NCI-H1105 (cell line): ENCODE measurements around the gene EPC2.

ENCODE experiments used
- DNase-seq: peaks from one replicate; lab custom pipeline; 2025; lab: John Stamatoyannopoulos, UW

The EPC2 gene

DNA sequence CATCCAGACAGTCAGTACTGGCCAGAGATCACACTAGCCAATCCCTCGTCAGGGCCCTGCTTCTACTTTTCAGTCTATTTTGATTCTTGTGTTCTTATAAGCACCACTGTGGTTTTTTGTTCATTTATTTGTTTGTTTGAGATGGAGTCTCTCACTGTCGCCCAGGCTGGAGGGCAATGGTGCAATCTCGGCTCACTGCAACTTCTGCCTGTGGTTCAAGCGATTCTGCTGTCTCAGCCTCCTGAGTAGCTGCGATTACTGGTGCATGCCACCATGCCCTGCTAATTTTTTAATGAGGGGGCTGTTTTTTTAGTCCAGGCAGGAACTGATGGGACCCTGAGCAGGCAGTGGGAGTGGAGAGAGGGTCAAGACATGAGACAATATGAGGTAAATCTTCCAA lies 165.5 kb downstream of the EPC2 start:
- no peak for DNase-seq

DNA sequence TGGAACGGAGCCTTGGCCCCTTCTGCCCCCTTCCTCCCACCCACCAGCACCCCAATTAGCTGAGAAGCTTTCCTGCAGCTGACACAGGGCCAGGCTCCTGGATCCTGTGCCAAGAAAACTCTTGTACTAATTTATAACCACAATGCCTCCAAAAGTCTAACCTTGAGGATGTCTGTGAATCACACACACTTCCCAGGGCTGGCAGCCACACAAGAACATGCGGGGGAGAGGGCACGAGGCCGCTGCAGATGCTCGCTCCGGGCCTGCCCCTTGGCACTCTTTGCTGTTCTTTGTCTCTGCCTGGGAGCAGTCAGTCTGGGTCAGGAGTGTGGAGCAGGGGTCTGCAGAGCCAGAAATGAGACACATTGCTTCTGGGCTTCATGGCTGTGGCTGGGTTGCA lies 167.8 kb downstream of the EPC2 start:
- DNase-seq, result peak; percentile 35

DNA sequence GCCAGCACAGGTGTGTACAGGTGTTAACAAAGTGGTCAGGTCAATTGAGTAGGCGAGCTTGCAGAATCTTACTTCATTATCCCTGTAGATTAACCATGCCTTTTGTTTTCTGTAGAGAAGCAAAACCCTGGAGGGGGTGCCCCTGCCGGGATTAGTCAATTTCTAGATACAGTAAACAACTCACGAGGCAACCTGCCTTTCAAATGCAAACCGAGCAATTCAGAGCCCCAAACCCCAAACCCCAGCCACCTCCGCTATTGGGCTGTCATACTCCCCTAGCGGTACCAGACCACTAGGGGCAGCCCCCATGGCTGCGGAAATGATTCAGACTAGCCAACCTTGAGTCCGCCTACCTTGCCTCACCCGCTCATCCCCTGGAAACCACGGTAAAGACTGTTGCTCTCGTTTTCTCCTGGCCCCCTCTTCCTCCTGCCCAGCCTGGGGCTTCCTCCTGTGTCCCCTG lies 169.1 kb downstream of the EPC2 start:
- no peak for DNase-seq

DNA sequence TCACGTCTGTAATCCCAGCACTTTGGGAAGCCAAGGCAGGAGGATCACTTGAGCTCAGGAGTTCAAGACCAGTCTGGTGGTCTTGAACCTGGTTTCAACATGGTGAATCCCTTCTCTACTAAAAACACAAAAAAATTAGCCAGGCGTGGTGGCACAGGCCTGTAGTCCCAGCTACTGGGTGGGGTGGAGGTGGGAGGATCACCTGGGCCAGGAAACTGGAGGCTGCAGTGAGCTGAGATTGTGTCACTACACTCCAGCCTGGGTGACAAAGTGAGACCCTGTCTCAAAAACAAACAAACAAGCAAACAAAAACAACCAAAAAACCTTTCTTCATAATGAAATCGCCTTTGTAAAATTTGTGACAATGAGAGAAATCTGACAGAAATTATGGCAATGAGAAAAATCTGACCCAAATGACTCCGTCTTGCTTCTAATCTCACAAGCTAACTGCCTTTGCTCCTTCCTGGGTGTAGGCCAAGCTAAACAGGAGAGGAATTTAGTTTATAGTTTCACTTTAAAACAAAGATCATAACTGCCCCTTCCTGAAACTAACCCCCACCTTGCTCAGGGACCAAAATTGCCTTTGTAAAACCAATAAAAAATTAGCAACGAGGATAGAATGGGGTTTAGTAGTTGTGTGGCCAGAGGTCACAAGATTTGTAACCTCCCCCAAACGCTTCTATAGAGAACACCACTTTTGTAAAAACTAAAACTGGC lies 169.8 kb downstream of the EPC2 start:
- DNase-seq, result no peak

DNA sequence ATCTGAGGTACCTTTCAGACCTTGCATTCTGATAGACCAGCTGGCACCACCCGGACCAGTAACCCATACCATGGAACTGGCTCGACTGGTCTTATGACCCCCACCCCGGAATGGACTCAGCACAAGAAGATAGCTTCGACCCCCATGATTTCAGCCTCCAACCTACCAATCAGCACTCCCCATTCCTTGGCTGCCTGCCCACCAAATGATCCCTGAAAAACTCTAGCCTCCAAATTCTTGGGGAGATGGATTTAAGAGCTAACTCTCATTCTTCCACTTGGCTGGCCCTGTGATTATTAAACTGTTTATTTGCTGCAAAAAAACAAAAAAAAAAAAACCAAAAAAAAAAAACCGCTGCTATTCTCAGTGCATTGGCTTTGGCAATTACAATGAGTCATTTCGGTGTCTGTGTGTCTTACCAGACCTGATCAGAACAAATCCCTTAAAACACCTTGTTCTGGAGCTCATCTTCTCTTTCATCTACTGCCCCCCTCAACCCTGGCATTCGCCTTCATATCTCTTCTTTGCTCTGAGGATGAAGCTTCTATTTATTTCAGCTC lies 170.4 kb downstream of the EPC2 start:
- no peak for DNase-seq

DNA sequence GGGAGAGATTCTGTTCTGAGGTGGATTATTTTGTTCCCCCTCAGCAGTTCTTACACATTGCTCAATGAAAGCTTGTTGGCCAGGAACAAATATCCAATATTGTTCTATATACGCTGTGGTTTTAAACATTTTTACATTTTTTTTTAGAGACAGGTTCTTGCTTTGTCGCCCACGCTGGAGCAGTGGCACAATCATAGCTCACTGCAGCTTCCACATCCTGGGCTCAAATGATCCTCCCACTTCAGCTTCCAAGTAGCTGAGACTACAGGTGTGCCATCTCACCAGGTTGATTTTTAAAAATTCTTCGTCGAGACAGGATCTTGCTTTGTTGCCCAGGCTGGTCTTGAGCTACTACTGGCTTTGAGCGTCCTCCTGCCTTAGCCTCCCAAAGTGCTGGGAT lies 171.6 kb downstream of the EPC2 start:
- DNase-seq, result no peak

DNA sequence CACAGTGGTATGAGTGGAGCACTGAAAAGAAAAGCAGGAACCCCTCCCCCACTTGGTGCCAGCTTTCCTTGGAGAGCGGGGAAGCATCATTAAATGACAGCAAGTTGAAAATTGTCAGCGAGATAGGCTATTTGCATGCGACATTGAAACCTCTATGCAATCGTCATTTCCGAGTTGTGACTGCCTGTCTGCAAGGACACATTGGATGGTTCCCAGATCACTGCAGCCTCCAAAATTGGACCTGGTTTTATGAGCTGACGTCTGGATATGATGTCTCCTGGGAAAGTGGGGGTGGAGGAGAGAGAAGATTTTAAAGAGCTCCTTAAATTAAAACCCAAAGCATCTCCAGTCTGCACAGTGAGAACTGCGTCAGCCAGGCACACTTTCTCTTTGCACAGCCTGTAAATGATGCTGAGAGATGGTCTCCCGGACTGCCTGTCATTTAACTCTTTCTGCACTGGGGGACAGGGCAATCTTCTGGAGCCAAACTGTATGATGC lies 172.7 kb downstream of the EPC2 start:
- DNase-seq, result peak; percentile 19

DNA sequence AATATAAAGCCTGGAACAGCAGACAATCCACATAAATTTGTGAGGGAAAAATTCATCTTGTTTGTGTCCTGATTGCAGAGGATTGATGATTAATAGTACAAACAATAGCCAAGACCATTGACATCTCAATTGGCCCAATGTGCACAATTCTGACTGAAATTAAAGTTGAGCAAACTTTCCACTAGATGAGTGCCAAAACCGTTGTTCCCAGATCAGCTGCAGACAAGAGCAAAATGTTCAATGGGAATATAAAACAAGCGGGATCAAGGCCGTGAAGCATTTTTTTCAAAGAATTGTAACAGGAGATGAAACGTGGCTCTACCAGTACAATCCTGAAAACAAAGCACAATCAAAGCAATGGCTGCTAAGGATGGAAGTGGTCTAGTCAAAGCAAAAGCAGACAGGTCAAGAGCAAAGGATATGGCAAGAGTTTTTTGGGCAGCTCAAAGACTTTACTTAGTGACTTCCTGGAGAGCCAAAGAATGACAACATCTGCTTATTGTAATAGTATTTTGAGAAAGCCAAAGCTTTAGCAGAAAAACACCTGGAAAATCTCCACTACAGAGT lies 174.6 kb downstream of the EPC2 start:
- no peak for DNase-seq

DNA sequence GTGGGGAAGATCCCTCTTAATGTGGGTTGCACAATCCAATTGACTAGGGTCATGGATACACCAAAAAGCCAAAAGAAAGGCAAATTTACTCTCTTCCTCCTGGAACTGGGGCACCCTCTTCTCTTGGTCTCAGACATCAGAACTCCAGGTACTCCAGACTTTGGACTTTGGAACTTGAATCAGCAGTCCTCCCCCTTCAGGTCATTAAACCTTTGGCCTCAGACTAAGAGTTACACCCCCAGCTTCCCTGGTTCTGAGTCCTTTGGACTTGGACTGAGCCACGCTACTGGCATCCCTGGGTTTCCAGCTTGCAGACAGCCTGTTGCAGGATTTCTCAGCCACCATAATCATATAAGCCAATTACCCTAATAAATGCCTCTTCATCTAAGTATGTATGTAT lies 179.6 kb downstream of the EPC2 start:
- no peak for DNase-seq

DNA sequence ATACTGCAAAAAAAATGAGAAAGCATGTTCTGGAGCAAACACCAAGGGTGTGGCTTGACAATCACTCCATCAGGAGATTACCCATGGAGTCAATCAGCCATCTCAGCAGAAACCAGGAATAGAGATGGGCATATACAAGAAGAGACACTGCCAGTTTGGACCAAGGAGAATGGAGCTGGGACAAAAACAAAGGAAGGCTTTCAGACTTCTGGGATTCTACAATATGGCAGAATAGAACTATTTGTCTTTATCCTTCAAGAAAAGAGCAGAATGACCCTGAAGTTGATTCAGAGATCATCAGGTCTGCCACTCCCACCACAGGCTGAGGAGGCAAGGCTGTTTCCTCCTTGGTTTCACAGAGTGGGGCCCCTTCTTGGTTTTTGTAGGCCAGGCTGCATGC lies 182.2 kb downstream of the EPC2 start:
- DNase-seq, result no peak

DNA sequence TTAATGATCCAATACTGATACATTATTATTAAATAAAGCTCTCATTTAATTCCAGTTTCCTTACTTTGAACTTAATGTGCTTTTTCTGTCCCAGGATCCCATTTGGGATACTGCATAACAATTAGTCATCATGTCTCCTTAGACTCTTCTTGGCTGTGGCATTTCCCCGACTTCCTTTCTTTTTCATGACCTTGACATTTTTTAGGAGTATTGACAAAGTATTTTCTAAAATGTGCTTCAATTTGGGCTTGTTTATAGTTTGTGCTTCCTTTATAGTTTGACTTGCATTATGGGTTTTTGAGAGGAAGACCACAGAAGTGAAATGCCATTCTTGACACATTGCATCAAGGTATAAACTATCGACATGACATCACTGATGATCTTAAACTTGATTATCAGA lies 184.4 kb downstream of the EPC2 start:
- DNase-seq, result no peak

DNA sequence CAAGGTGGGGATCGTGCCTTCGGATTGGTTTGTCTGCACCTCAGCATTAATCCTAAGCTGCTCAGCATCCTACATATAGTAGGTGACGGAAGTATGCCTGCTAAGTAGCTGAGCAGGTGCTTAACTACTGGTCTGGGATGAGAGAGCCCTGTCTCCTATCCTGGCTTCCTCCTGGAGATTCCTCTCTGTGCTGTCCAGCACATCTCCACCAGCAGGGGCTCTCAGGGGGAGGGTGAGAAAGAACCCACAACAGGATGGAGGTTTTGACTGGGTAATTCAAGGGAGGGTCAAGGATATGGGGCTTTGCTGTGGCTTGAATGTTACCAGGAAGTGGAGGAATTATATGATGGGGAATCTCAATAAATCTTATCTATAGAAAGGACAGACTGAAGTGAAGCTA lies 185.1 kb downstream of the EPC2 start:
- no peak for DNase-seq

DNA sequence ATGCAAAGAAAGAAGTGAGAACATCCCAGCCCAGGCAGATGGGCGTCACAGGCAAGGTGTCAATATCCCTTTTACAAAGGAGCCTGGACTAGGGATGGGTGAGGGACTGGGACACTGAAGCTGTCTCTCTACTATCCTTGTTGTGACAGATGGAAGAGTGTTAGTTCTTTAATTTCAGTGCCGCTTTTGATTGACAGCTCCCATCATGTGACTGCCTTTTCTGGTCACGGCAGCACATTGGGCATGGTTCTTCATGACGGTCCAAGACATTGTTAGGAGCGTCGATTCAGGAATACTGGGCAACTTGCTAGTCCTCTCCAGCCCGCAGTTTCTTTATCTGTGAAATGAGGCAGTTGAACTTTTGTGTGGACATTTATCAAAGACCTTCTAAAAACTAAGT lies 188.1 kb downstream of the EPC2 start:
- DNase-seq, result no peak
